ENCODE measurements around the gene SHROOM1.

- peak; percentile 70 to 99 (median 85) for TF ChIP-seq CTCF (IDR thresholded peaks at IDR 0.05)
- no peak for TF ChIP-seq EP300 (IDR thresholded peaks at IDR 0.05)
Observed at GRCh38 chr5:132829742-132830435, 558 bp downstream of the SHROOM1 start.

Measured in esophagus muscularis mucosa (tissue), 3 donors.